ENCODE measurements around the gene FAM107A. TPM values are rescaled to one million over a fixed set of nuclear protein-coding genes. Genes with fewer than 3 reads are reported as not detected.
A peak's percentile ranks its signal among the peaks of the same experiment; 100 is the strongest.
"Not testable (repeated sequence)": the region's sequence is repeated elsewhere in the genome, so short reads cannot be mapped to it uniquely, and the experiment has no call there.

FAM107A gene
- total RNA-seq, 6 experiments from 2014 or later, result 0.11 to 0.22 (median 0.12) TPM; not detected in 2

GRCh38 chr3:58530354-58530865, 46.8 kb downstream of the FAM107A start:
- Mint-ChIP-seq H3K4me3 (no peak overlapping the region), H3K27me3 (ENCODE audit: insufficient read depth) (no peaks in the 10 kb centered on the region; the same call in 1 of the 2 replicates), H3K27ac (no peak overlapping the region), H3K4me1 (ENCODE audit: low read depth) (peaks cover 38% of the 10 kb centered on the region), H3K9me3 (no peaks in the 10 kb centered on the region), H3K36me3 (ENCODE audit: low read depth) (peaks cover 5% of the 10 kb centered on the region)
- TF ChIP-seq CTCF (IDR thresholded peaks at IDR 0.05), result no peak
- no peak for DNase-seq

- no peak for DNase-seq
- no peak overlapping the region for H3K27ac Mint-ChIP-seq
- H3K4me3 Mint-ChIP-seq, result no peak overlapping the region
- H3K36me3 Mint-ChIP-seq (ENCODE audit: low read depth), result peaks cover 5% of the 10 kb centered on the region
- H3K9me3 Mint-ChIP-seq, result no peaks in the 10 kb centered on the region
- peak; percentile 64 for TF ChIP-seq CTCF (IDR thresholded peaks at IDR 0.05)
- H3K4me1 Mint-ChIP-seq (ENCODE audit: low read depth), result peaks cover 41% of the 10 kb centered on the region
- no peaks in the 10 kb centered on the region; the same call in 1 of the 2 replicates for H3K27me3 Mint-ChIP-seq (ENCODE audit: insufficient read depth)
These were observed 47.5 kb downstream of the FAM107A start for GRCh38 chr3:58529516-58530353.

- H3K27me3 Mint-ChIP-seq (ENCODE audit: insufficient read depth), result no peaks in the 10 kb centered on the region; the same call in 1 of the 2 replicates
- peaks cover 41% of the 10 kb centered on the region for H3K4me1 Mint-ChIP-seq (ENCODE audit: low read depth)
- H3K27ac Mint-ChIP-seq, result no peak overlapping the region
- no peak overlapping the region for H3K4me3 Mint-ChIP-seq
- DNase-seq, result peak; percentile 15
- peaks cover 5% of the 10 kb centered on the region for H3K36me3 Mint-ChIP-seq (ENCODE audit: low read depth)
- TF ChIP-seq CTCF (IDR thresholded peaks at IDR 0.05), result no peak
- no peaks in the 10 kb centered on the region for H3K9me3 Mint-ChIP-seq
These were observed 48.6 kb downstream of the FAM107A start for GRCh38 chr3:58528629-58529028.

- peaks cover 34% of the 10 kb centered on the region for H3K4me1 Mint-ChIP-seq (ENCODE audit: low read depth)
- not testable (repeated sequence) for H3K27me3 Mint-ChIP-seq (ENCODE audit: insufficient read depth); H3K4me3 Mint-ChIP-seq; DNase-seq; H3K27ac Mint-ChIP-seq; H3K36me3 Mint-ChIP-seq (ENCODE audit: low read depth); H3K9me3 Mint-ChIP-seq
These were observed 49.8 kb downstream of the FAM107A start for GRCh38 chr3:58527440-58527839.

- Mint-ChIP-seq H3K9me3 (no peaks in the 10 kb centered on the region), H3K27me3 (ENCODE audit: insufficient read depth) (no peaks in the 10 kb centered on the region), H3K4me3 (no peak overlapping the region), H3K27ac (peak overlapping the region; percentile 70), H3K36me3 (ENCODE audit: low read depth) (peaks cover 5% of the 10 kb centered on the region), H3K4me1 (ENCODE audit: low read depth) (peaks cover 28% of the 10 kb centered on the region)
- no peak for TF ChIP-seq CTCF (IDR thresholded peaks at IDR 0.05)
- DNase-seq, result peak; percentile 89
These were observed 50.7 kb downstream of the FAM107A start for GRCh38 chr3:58526515-58526957.

GRCh38 chr3:58524326-58524888, 52.8 kb downstream of the FAM107A start:
- Mint-ChIP-seq H3K9me3 (no peaks in the 10 kb centered on the region), H3K36me3 (ENCODE audit: low read depth) (peaks cover 5% of the 10 kb centered on the region), H3K27me3 (ENCODE audit: insufficient read depth) (no peaks in the 10 kb centered on the region; the same call in 1 of the 2 replicates), H3K4me1 (ENCODE audit: low read depth) (peaks cover 28% of the 10 kb centered on the region), H3K4me3 (no peak overlapping the region), H3K27ac (no peak overlapping the region)
- no peak for DNase-seq
- no peak for TF ChIP-seq CTCF (IDR thresholded peaks at IDR 0.05)
